ENCODE data around the gene TOR3A.

TOR3A gene

GRCh38 chr1:179094818-179095217 is 12.9 kb downstream of the TOR3A start:
- DNase-seq (ENCODE audit: low read depth), result no peak
- in situ Hi-C loops (cut with HindIII; ENCODE audit: low sequenced_read_pairs), result no loop called here
- TF ChIP-seq CTCF (IDR thresholded peaks at IDR 0.05; ENCODE audit: low read depth, low read length, missing control alignments), result no peak
- no peak overlapping the region for H3K4me3 ChIP-seq (ENCODE audit: low read depth, low read length)

GRCh38 chr1:179095377-179095776 is 13.5 kb downstream of the TOR3A start:
- TF ChIP-seq CTCF (IDR thresholded peaks at IDR 0.05; ENCODE audit: low read depth, low read length, missing control alignments), result no peak
- no peak for DNase-seq (ENCODE audit: low read depth)
- no peak overlapping the region for H3K4me3 ChIP-seq (ENCODE audit: low read depth, low read length)
- in situ Hi-C loops (cut with HindIII; ENCODE audit: low sequenced_read_pairs), result no loop called here

- H3K4me3 ChIP-seq (ENCODE audit: low read depth, low read length), result no peak overlapping the region
- in situ Hi-C loops (cut with HindIII; ENCODE audit: low sequenced_read_pairs), result no loop called here
- no peak for TF ChIP-seq CTCF (IDR thresholded peaks at IDR 0.05; ENCODE audit: low read depth, low read length, missing control alignments)
- DNase-seq (ENCODE audit: low read depth), result no peak
Observed at GRCh38 chr1:179095924-179096323, 14.1 kb downstream of the TOR3A start.

GRCh38 chr1:179099891-179100290 is 18.0 kb downstream of the TOR3A start:
- DNase-seq (ENCODE audit: low read depth), result no peak
- no peak overlapping the region for H3K4me3 ChIP-seq (ENCODE audit: low read depth, low read length)
- in situ Hi-C loops (cut with HindIII; ENCODE audit: low sequenced_read_pairs), result no loop called here
- TF ChIP-seq CTCF (IDR thresholded peaks at IDR 0.05; ENCODE audit: low read depth, low read length, missing control alignments), result no peak

GRCh38 chr1:179101566-179101965 is 19.7 kb downstream of the TOR3A start:
- H3K4me3 ChIP-seq (ENCODE audit: low read depth, low read length), result no peak overlapping the region
- TF ChIP-seq CTCF (IDR thresholded peaks at IDR 0.05; ENCODE audit: low read depth, low read length, missing control alignments), result no peak
- DNase-seq (ENCODE audit: low read depth), result no peak
- in situ Hi-C loops (cut with HindIII; ENCODE audit: low sequenced_read_pairs), result no loop called here

GRCh38 chr1:179103999-179104398 is 22.1 kb downstream of the TOR3A start:
- in situ Hi-C loops (cut with HindIII; ENCODE audit: low sequenced_read_pairs), result no loop called here

More at GRCh38 chr1:179103999-179104398, 22.1 kb downstream of the TOR3A start:
- no peak for DNase-seq (ENCODE audit: low read depth)
- no peak overlapping the region for H3K4me3 ChIP-seq (ENCODE audit: low read depth, low read length)
- TF ChIP-seq CTCF (IDR thresholded peaks at IDR 0.05; ENCODE audit: low read depth, low read length, missing control alignments), result no peak

Measured in astrocyte of the cerebellum (primary cell).